ENCODE results near the gene SYNC.
"Not testable (repeated sequence)": the region's sequence is repeated elsewhere in the genome, so short reads cannot be mapped to it uniquely, and the experiment has no call there.

SYNC gene

DNA sequence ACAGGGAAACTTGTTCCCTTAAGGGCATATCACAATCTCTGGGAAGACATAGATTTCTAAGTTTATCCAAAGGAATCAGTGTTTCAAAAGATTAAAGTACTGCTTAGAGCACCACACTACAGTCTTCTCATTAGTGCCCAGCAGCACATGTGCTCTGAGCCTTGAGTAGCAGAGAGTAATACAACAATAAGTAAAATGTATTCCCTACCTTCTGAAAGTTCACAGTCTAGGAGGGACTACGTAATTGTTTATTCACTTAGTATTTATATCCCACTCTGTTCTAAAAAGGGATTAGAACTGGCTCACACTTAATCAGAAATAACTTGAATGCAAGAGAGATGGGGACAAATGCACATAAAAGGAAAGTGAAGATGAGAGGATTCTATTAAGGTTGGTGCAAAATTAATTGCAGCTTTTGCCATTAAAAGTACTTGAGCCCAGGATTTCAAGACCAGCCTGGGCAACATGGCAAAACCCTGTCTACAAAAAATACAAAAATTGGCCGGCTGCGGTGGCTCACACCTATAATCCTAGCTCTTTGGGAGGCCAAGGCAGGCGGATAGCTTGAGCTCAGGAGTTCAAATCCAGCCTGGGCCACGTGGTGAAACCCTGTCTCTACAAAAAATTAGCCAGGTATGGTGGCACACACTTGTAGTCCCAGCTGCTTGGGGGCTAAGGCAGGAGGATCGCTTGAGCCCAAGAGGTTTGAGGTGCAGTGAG lies 9.0 kb downstream of the SYNC start:
- no peak for DNase-seq

DNA sequence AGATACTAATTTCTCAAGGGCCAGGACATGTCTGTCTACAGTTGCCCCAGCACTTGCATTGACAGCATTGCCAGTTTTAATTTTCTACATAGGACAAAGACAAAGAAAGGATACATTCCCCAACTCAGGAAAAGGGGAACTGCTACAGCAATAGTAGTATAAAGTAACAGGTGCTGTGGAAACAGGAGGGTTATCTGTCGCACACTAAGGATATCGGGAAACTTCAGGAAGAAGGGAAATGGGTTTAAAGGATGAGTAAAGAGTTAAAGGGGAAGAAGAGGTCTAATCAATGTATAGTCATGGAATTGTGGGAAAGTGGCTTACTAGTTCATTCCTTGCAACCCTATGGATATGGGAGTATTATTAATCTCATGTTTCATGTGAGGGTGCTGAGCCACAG lies 16.2 kb downstream of the SYNC start:
- DNase-seq, result no peak

DNA sequence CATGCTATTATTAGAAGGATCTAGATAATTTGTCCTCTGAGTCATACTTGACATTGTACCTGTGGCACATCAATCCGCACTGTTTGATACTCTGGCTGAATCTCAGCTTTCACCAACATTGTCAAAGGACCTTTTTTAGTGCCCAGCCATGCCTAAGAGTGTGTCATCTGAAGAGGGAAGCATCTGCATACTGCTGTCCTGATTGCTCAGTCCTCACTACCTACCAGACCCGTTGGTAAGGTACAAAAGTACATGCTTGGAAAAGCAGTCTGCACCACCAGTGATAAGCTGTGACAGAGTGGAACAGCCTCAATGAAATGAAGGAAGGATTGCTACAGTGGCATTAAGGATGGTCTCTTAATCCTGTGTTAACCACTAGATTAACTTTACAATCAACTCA lies 17.1 kb downstream of the SYNC start:
- no peak for DNase-seq

DNA sequence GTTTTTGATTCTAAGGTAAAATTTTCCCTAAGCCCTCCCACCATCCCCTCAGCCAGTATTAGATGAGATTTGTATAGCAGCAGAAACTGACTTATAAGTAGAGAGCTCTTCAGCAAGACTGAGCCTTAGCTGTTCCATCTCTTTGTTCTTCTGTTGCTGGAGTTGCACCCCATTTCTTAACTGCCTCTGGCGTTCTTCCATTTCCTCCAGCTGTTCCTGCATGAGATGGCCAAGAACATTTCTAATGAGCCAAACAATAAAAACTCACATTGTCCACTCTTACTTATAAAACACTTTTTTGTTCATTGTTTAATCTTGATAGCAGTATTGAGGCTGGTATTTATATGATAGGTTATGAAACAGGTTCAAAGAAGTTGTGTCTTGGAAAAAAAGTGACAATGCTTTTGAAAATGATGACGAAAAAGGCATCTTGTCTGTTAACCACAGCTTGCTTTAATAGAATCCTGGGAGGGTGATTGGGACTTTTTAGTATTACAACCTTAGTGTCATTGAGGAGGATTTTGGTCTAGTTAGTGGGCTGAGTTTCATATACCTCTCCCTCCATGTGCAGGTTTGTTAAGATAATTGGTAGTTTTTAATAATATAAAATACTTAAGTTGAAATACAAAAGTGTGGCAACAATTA lies 18.3 kb downstream of the SYNC start:
- DNase-seq, result peak; percentile 1

DNA sequence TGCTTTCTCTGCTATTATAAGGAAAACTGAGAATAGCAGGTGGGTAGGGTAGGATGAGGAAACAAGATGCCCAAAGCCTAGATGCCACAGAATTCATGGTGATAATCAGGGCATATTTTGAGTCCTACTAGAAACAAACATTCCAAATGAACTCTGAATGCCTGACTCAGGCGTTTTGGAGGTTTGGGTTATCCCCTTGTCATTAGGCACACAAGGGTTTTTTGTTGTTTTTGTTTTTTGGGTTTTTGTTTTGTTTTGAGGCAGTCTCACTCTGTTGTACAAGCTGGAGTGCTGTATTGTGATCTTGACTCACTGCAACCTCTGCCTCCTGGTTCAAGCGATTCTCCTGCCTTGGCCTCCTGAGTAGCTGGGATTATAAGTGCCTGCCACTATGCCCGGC lies 19.2 kb downstream of the SYNC start:
- DNase-seq, result no peak

DNA sequence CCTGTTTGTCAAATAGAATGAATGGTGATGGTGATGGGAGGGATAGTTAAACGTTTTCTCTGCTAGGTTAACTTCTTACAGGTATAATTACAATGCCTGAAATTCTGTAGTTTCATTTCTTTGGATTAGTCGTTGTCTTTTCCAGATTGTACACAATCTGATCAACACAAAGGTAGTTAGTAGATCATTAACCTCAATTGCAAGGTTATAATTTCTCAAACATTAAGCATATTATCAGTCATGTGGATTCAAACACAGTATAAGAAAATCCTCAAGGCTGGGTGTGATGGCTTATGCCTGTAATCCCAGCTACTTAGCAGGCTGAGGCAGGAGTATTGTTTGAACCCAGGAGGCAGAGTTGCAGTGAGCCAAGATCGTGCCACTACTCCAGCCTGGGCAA lies 20.6 kb downstream of the SYNC start:
- no peak for DNase-seq

DNA sequence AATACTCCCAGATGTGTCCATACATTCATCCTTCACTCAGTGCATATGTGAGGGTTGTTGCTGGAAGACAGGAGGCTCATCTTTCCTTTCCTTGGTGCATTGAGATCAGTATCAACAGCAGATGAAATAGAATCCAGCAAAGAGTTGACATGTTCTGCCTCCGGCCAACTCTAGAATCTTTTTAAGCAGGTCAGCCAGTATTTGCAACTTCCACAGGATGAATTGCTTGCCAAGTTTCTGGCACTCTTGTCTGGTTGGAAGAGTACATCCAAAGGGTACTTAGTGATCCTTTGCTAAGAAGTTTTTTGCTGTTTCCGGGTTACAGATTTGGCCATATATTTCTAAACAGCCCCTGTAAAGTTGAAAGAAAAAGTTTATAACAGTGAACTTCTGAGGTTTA lies 21.1 kb downstream of the SYNC start:
- no peak for DNase-seq

DNA sequence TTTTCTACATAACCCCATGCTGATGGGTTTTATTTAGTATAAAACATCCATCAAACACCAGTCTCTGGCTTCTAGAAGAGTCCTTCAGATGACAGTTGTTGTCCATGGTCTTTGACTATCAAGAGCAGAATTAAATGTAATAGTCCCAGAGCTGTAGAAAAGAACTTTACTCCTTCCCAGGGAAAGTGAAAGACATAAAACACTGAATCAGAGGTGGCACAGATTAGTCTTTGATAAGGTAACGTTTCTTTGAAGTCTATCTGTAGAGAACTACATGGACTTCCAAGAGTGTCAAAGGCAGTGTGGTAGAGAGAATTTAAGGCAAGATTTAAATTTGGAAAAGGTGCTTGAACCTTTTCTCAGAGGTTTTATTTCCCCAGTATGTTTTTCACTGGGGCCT lies 21.9 kb downstream of the SYNC start:
- DNase-seq, result no peak

DNA sequence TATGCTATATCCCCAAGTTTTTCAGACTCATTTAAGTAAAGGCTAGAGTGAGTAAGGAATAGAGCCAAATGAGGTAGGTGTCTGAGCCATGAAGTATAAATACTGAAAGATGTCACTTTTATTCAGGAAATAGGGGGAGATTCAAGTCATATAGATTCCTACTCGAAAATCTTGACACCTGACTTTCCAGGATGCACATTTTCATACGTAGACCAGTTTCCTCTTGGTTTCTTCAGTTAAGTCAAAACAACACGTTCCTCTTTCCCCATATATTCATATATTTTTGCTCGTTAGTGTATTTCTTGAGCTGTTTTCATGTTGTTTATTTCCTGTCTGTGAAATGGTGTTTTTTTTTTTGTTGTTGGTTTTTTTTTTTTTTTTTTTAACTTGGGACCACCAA lies 22.6 kb downstream of the SYNC start:
- DNase-seq, result not testable (repeated sequence)

DNA sequence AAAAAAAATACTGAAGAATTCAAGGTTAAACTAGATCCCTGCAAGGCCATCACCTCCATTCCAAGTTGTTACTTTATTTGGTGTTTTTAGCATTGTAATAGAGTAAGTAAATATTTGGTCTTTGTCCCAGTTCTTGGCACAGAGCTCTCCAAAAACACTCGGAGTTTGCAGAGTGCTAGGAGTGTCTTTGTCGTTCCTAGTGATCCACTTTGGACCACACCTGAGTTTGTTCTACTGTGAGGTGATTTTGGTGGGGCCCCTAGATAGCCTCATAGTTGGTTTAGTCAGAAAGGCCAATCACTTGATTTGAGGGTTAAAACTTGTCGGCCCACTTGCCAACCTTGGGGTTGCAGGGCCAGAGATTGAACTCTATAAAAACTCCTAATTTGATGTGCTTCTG lies 25.6 kb downstream of the SYNC start:
- no peak for DNase-seq

DNA sequence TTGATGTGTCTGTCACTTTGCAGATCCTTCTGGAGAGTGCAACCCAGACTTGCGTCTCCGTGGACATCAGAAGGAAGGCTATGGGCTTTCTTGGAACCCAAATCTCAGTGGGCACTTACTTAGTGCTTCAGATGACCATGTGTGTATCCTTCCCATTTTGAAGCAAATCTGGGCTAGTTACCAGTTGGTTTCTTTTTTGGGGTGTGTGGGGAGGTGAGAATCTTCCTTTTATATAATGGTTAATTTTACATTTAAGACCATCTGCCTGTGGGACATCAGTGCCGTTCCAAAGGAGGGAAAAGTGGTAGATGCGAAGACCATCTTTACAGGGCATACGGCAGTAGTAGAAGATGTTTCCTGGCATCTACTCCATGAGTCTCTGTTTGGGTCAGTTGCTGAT lies 33.9 kb downstream of the SYNC start:
- DNase-seq, result not testable (repeated sequence)

DNA sequence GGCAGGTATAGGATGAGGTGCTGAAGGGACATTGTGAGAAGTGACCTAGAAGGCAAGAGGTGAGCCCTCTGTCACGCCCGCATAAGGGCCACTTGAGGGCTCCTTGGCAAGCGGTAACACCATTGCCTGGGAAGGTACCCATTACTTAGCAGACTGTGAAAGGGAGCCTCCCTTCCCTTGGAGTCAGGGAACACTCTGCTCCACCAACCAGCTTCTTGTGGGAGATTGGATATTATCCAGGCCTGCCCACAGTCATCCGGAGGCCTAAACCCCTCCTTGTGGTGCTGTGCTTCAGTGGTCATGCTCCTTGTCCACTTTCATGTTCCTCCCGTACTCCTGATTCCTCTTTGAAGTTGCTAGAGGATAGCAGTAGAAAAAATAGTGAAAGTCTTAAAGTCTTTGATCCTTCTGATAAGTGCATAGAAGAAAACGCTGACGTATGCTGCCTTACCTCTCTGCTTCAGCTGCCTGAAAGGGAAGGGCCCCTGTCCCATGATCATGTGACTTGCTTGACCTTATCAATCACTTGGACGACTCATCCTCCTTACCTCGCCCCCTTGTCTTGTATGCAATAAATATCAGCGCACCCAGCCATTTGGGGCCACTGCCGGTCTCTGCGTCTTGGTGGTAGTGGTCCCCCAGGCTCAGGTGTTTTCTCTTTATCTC lies 35.5 kb downstream of the SYNC start:
- no peak for DNase-seq

DNA sequence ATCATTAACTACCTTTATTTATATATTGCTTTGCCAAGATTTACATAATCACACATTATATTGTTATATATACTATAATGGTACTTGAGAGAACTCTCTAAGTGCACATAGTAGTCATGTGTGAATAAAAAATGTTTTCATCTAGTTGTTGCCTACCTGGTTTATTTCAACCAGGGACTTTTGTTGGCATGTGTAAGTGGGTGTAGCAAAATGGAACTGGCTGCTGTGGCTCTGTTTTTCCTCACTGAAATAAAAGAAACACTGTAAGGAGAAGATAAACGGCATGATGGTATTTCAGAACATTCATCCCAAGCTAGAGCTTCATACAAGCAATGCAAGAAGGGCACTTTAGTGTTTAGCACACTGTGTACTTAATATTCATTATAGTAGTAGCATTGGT lies 36.7 kb downstream of the SYNC start:
- DNase-seq, result no peak

DNA sequence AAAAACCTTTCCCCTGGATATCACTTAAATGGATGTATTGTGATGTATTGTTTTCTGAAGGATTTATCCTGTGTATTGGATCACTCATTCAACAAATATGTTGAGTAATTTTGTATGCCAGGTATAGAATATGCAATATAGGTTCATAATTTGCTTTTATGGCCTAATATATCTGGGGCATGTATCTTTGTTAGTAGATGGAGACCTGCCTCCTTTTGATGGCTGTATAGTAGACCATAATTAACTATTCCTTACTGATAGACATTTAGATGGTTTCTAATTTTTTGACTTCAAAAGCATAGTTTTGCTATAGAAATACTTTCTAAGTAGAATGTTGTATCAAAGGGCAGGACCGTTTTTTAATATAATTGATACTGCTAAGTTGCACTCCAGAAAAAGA lies 43.0 kb downstream of the SYNC start:
- DNase-seq, result no peak

DNA sequence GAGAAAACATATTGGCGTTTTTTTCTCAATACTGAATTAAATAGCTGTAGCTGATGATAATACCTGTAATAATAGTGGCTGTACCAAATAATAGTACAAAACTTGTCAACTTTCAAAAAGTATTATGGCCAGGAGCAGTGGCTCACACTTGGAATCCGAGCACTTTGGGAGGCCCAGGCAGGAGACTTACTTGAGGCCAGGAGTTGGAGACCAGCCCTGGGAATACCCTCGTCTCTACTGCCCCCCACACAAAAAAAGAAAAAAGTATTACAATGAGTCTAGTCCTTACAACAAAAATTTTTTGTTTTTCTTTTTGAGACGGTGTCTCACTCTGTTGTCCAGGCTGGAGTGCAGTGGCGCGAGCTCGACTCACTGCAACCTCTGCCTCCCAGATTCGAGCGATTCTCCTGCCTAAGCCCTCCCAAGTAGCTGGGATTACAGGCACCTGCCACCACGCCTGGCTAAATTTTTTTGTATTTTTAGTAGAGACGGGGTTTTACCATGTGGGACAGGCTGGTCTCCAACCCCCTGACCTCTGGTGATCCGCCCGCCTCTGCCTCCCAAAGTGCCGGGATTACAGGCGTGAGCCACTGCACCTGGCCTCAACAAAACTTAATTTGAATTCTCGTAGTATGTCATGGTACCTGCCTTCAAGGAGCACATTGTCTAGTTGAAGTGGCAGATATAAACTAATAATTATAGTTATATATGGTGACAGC lies 50.2 kb downstream of the SYNC start:
- no peak for DNase-seq

DNA sequence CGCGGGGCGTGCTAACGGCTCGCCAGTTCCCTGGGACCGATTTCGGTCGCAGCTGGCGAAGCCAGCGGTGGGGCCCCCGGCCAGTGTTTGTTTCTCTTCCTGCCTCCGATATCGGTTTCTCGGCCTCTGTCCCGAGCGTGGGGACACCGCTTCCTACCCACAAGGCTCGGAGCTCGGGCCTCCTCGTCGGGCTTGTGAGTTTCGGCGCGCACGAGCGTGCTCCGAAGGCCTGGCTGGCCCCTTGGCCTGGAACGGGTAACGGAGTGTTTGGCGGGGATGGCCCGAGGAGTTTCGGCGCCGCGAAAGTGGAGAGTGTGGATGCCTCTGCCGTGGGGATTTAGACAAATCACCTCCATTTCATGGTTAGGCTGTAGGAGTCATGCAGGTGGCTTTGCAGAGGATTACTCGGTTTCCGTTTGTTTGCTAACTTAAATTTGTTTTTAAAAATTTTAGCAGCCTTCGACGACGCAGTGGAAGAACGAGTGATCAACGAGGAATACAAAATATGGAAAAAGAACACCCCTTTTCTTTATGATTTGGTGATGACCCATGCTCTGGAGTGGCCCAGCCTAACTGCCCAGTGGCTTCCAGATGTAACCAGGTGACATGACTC lies 51.0 kb downstream of the SYNC start:
- no peak for DNase-seq

DNA sequence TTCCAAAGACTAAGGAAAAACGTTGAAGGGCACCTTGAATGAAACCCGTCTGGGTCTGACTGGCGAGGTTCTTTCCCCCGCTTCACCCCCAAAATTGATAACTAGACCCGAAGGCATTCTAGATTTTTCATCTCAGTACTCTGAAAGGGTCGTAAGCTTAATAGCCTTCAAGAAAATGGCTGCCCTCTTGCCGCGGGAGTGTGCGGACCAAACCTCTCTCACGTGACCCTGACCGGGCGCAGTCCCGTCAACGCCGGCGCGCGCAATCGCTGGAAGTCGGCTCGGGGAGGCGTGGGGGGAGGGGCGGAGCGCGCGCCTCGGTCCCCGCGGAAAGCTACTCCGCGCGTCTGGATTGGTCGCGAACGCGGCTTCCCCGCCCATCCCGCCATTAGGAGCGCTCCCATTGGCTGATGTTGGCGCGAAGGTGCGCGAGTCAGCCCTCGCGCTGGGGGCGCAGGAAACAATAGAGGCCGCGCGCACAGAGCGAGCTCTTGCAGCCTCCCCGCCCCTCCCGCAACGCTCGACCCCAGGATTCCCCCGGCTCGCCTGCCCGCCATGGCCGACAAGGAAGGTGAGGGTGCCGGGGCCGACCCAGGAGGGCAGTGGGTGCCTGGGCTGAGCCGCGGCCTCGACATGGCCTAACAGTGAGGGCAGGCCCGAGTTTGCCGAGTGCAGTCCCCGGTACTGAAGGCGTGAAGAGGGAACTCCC lies 51.7 kb downstream of the SYNC start, which contains the start of gene RBBP4:
TSS of gene RBBP4 (plus strand) at position 457 of the 709 bp plus-strand sequence. CDS start at position 556, 99 bp downstream.
- peak; percentile 90 for DNase-seq

DNA sequence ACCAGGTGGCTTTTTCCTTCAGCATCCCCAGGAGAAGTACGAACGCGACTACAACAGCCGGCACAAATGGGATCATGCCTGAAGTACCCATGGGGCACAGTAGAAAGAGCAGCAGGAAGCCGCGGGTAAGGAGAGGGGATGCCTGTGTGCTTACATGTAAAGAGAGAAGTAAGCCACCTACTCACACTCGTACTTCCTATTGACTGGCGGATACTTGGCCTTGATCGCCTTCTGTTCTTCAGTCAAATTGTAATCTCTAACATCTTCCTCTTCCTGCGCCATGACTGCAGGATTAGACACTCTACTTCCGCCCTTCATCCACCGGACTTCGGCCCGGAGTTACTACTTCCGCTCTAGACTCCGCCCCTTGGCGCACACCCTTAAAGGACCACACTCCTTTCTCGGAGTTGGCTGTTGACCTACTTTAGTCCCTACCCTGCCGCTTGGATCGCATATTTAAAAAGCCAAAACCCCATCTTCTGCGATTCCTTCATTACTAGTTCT lies 52.3 kb downstream of the SYNC start, which contains the start of gene ZBTB8OS:
TSS of gene ZBTB8OS (minus strand) at position 303 of the 504 bp plus-strand sequence. CDS start at position 282, 21 bp downstream.
- peak; percentile 99 for DNase-seq

DNA sequence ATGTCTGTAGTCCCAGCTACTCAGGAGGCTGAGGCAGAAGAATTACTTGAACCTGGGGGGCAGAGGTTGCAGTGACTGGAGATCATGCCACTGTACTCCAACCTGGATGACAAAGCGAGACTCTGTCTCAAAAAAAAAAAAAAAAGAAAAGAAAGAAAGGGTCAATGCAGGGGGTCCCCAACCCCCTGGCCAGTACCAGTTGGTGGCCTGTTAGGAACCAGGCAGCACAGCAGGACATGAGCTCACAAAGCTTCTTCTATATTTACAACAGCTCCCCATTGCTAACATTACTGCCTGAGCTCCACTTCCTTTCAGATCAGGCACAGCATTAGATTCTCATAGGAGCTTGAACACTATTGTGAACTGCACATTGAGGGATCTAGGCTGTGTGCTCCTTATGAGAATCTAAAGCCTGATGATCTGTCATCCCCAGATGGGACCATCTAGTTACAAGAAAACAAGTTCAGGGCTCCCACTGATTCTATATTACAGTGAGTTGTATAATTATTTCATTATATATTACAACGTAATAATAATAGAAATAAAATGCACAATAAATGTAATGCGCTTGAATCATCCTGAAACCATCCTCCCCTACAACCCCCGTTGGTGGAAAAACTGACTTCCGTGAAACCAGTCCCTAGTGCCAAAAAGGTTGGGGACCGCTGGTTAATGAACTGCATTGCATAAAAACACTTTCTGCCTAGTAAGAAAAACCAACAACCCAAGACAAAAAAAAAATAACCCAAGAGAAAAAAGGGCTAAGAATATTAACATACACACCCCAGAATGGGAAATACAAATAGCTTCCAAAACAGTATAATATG lies 55.0 kb downstream of the SYNC start:
- DNase-seq, result peak; percentile 5

DNA sequence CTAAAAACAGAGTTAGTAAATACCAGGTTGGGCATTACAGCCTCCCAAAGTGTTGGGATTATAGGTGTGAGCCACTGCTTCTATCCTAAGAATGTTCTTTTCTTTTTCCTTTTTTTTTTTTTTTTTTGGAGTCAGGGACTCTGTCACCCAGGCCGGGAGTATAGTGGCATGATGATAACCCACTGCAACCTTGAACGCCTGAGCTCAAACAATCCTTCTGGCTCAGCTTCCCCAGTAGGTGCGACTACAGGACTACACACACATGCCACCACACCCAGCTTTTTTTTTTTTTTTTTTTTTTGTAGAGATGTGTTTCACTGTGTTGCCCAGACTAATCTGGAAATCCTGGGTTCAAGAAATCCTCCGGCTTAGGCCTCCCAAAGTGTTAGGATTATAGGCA lies 58.1 kb downstream of the SYNC start:
- DNase-seq, result no peak

DNA sequence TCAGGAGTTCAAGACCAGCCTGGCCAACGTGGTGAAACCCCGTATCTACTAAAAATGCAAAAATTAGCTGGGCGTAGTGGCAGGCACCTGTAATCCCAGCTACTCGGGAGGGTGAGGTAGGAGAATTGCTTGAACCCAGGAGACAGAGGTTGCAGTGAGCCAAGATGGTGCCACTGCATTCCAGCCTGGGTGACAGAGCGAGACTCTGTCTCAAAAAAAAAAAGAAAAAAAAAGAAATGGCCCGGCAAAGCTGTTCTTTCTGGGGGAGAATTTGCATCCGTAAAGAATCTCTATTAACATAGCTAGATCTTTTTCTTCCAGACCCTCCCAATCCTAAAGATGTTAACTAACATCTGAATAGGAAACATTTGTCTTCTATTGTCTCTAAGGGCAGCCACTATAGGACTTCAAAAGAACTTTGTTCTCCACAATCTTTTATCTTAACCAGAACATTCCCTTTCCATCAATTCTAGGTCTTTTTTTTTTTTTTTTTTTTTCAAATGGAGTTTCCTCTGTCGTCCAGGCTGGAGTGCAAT lies 60.2 kb downstream of the SYNC start:
- DNase-seq, result not testable (repeated sequence)

Measured in GF-D8 (cell line).